HepG2 (cell line): ENCODE data around the gene SMTNL2.

Experiments
- CENPX ChIP-seq: sonication (generic); formaldehyde crosslinking; IDR thresholded peaks from 2 replicates; pipeline ENCODE4 v1.9.0; 2021; ENCODE audit warnings: mild to moderate bottlenecking, missing genetic modification reagents, moderate library complexity
- CTCF ChIP-seq: sonication (generic); formaldehyde crosslinking; IDR thresholded peaks from 2 replicates; pipeline ENCODE4 v1.5.0; 2020; ENCODE audit warnings: mild to moderate bottlenecking, missing genetic modification reagents, moderate library complexity
- GABPA ChIP-seq, 2 experiments: IDR thresholded peaks; 2 replicates each; pipeline ENCODE4 v1.6.1; 2011 to 2016; ENCODE audit warnings: low read depth in 2 of 2, low read length in 1 of 2, missing biosample characterization in 1 of 2, missing genetic modification characterization in 1 of 2
- GABPB1 ChIP-seq: IDR thresholded peaks from 2 replicates; pipeline ENCODE4 v1.6.1; 2016; ENCODE audit warnings: mild to moderate bottlenecking, missing genetic modification reagents, moderate library complexity, missing compliant biosample characterization
- GMEB2 ChIP-seq: IDR thresholded peaks from 2 replicates; pipeline ENCODE4 v1.6.1; 2016; ENCODE audit warnings: missing biosample characterization, missing genetic modification reagents, low read depth
- POLR2A ChIP-seq, 2 experiments: IDR thresholded peaks; 2 replicates each; pipeline ENCODE4 v1.6.1; 2011; ENCODE audit warnings: low read depth in 2 of 2, low read length in 2 of 2, mild to moderate bottlenecking in 1 of 2, moderate library complexity in 1 of 2; ENCODE audit not compliant: insufficient read depth in 1 of 2
- POLR2G ChIP-seq: fragments of 200-400 bp; formaldehyde crosslinking; IDR thresholded peaks from 2 replicates; pipeline ENCODE4 v1.6.1; 2018; ENCODE audit warnings: mild to moderate bottlenecking, low read depth, low read length, moderate library complexity
- RAD21 ChIP-seq: fragments of 450-650 bp; formaldehyde crosslinking; IDR thresholded peaks from 2 replicates; pipeline ENCODE4 v1.5.0; 2020; ENCODE audit warnings: mild to moderate bottlenecking
- RCOR2 ChIP-seq: IDR thresholded peaks from 2 replicates; pipeline ENCODE4 v1.6.1; 2016; ENCODE audit warnings: missing biosample characterization, missing genetic modification reagents
- TCF7 ChIP-seq: sonication (generic); IDR thresholded peaks from 2 replicates; pipeline ENCODE4 v1.6.1; 2016; ENCODE audit warnings: antibody characterized with exemption, low read depth
- ZBTB33 ChIP-seq: sonication (generic); formaldehyde crosslinking; IDR thresholded peaks from 2 replicates; pipeline ENCODE4 v1.4.0; 2020; ENCODE audit warnings: missing genetic modification reagents
- ZNF274 ChIP-seq: sonication (generic); formaldehyde crosslinking; IDR thresholded peaks from 2 replicates; pipeline ENCODE4 v1.5.1; 2020; ENCODE audit warnings: mild to moderate bottlenecking, missing genetic modification reagents
- ZNF609 ChIP-seq: sonication (generic); formaldehyde crosslinking; IDR thresholded peaks from 2 replicates; pipeline ENCODE4 v1.4.0; 2020; ENCODE audit warnings: mild to moderate bottlenecking, missing genetic modification reagents, borderline replicate concordance
- ZNF770 ChIP-seq: sonication (generic); formaldehyde crosslinking; IDR thresholded peaks from 2 replicates; pipeline ENCODE4 v1.5.0; 2020; ENCODE audit warnings: mild to moderate bottlenecking, missing genetic modification reagents

- no peak for TF ChIP-seq POLR2A (IDR thresholded peaks at IDR 0.05; ENCODE audit: insufficient read depth in 1 of 2, low read depth in 2 of 2, low read length in 2 of 2)
- TF ChIP-seq GABPA (IDR thresholded peaks at IDR 0.05; ENCODE audit: low read depth, low read length) = no peak
- TF ChIP-seq GABPA (CRISPR knock-in tag; IDR thresholded peaks at IDR 0.05; ENCODE audit: low read depth) = no peak
- no peak for TF ChIP-seq RAD21 (CRISPR knock-in tag)
- TF ChIP-seq ZBTB33 (CRISPR knock-in tag) = no peak
- no peak for TF ChIP-seq ZNF609 (CRISPR knock-in tag)
- TF ChIP-seq GMEB2 (CRISPR knock-in tag) = no peak
- no peak for TF ChIP-seq CENPX (CRISPR knock-in tag)
- no peak for TF ChIP-seq CTCF (CRISPR knock-in tag)
- no peak for TF ChIP-seq ZNF274 (CRISPR knock-in tag)
- no peak for TF ChIP-seq TCF7
- no peak for TF ChIP-seq POLR2G
- no peak for TF ChIP-seq RCOR2 (CRISPR knock-in tag)
- TF ChIP-seq ZNF770 (CRISPR knock-in tag) = no peak
- TF ChIP-seq GABPB1 (CRISPR knock-in tag) = no peak
These were observed 10.8 kb downstream of the SMTNL2 start for GRCh38 chr17:4594931-4595684.
